ENCODE measurements around the gene MYO1B.
"Not testable (repeated sequence)": the region's sequence is repeated elsewhere in the genome, so short reads cannot be mapped to it uniquely, and the experiment has no call there.

Gene MYO1B

DNA sequence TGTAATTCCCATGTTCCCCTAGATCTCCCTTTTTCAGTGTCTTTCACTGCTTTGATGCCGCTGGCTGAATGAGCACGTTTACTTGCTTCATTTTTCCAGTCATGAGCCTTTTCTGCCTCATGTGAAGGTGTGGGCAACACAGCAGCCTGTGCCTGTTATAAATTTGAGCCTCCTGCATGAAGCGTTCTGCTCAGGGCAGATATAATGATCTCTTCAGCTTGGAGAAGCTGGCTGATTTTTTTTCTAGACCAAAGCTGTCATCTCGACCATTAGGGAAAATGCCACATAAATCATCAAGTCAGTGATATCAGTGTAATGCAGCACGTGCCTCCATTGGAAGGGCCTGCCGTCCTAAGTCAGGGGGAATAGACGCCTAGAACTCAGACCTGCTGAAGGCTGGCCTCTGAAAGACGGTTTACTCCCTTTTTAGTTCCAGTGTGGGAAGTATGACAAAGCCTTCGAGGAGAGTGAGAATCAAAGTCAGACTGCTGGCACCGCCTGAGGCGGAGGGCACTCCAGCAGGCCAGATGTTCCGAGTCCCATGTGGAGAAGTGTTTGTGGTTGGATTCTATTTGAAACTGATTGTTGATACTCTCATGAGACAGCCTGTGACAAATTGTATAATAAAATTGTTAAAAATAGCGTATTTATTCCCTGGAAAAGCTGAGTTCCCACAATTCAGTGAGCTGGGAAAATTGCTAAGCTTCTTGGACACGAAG, 196.5 kb downstream of the MYO1B start:
- Histone ChIP-seq H3K27ac (ENCODE audit: low read depth, low read length) (no peak overlapping the region), H3K9me3 (ENCODE audit: control insufficient read depth in 5 of 5, low read length in 5 of 5) (no peaks in the 10 kb centered on the region), H3K4me3 (ENCODE audit: low read depth in 1 of 5, low read length in 5 of 5) (no peak overlapping the region), H3K9ac (ENCODE audit: low read length in 5 of 5) (peak overlapping the region in 1 of 5 donors; percentile 42), H3K36me3 (ENCODE audit: control insufficient read depth in 5 of 5, insufficient read depth in 5 of 5, low read length in 5 of 5) (no peaks in the 10 kb centered on the region), H3K27me3 (ENCODE audit: control insufficient read depth in 5 of 5, insufficient read depth in 4 of 5, low read length in 5 of 5) (no peaks in the 10 kb centered on the region), H3K4me1 (ENCODE audit: control insufficient read depth in 5 of 5, insufficient read depth in 5 of 5, low read length in 5 of 5) (peaks cover 2 to 12% (median 7%) of the 10 kb centered on the region in 5 donors)

- Histone ChIP-seq H3K9me3 (ENCODE audit: control insufficient read depth in 5 of 5, low read length in 5 of 5) (no peaks in the 10 kb centered on the region), H3K4me1 (ENCODE audit: control insufficient read depth in 5 of 5, insufficient read depth in 5 of 5, low read length in 5 of 5) (peaks cover 2 to 8% (median 4%) of the 10 kb centered on the region in 5 donors), H3K9ac (ENCODE audit: low read length in 5 of 5) (no peak overlapping the region), H3K27ac (ENCODE audit: low read depth, low read length) (no peak overlapping the region), H3K4me3 (ENCODE audit: low read depth in 1 of 5, low read length in 5 of 5) (no peak overlapping the region), H3K36me3 (ENCODE audit: control insufficient read depth in 5 of 5, insufficient read depth in 5 of 5, low read length in 5 of 5) (no peaks in the 10 kb centered on the region), H3K27me3 (ENCODE audit: control insufficient read depth in 5 of 5, insufficient read depth in 4 of 5, low read length in 5 of 5) (no peaks in the 10 kb centered on the region)
Observed at GRCh38 chr2:191443446-191443845, 198.2 kb downstream of the MYO1B start.

- no peaks in the 10 kb centered on the region for H3K36me3 ChIP-seq (ENCODE audit: control insufficient read depth in 5 of 5, insufficient read depth in 5 of 5, low read length in 5 of 5)
- H3K27ac ChIP-seq (ENCODE audit: low read depth, low read length): no peak overlapping the region
- no peaks in the 10 kb centered on the region for H3K9me3 ChIP-seq (ENCODE audit: control insufficient read depth in 5 of 5, low read length in 5 of 5)
- no peaks in the 10 kb centered on the region for H3K27me3 ChIP-seq (ENCODE audit: control insufficient read depth in 5 of 5, insufficient read depth in 4 of 5, low read length in 5 of 5)
- no peak overlapping the region for H3K4me3 ChIP-seq (ENCODE audit: low read depth in 1 of 5, low read length in 5 of 5)
- H3K4me1 ChIP-seq (ENCODE audit: control insufficient read depth in 5 of 5, insufficient read depth in 5 of 5, low read length in 5 of 5): peaks cover 0 to 3% (median 2%) of the 10 kb centered on the region in 5 donors
- H3K9ac ChIP-seq (ENCODE audit: low read length in 5 of 5): no peak overlapping the region
Observed at GRCh38 chr2:191446910-191447309, 201.7 kb downstream of the MYO1B start.

GRCh38 chr2:191451116-191451515, 205.9 kb downstream of the MYO1B start:
- no peaks in the 10 kb centered on the region for H3K36me3 ChIP-seq (ENCODE audit: control insufficient read depth in 5 of 5, insufficient read depth in 5 of 5, low read length in 5 of 5)
- H3K4me3 ChIP-seq (ENCODE audit: low read depth in 1 of 5, low read length in 5 of 5): no peak overlapping the region
- no peaks in the 10 kb centered on the region for H3K27me3 ChIP-seq (ENCODE audit: control insufficient read depth in 5 of 5, insufficient read depth in 4 of 5, low read length in 5 of 5)
- no peaks in the 10 kb centered on the region for H3K4me1 ChIP-seq (ENCODE audit: control insufficient read depth in 5 of 5, insufficient read depth in 5 of 5, low read length in 5 of 5)
- H3K27ac ChIP-seq (ENCODE audit: low read depth, low read length): no peak overlapping the region
- H3K9ac ChIP-seq (ENCODE audit: low read length in 5 of 5): no peak overlapping the region
- H3K9me3 ChIP-seq (ENCODE audit: control insufficient read depth in 5 of 5, low read length in 5 of 5): no peaks in the 10 kb centered on the region

GRCh38 chr2:191452065-191452464, 206.9 kb downstream of the MYO1B start:
- Histone ChIP-seq H3K9me3 (ENCODE audit: control insufficient read depth in 5 of 5, low read length in 5 of 5) (no peaks in the 10 kb centered on the region), H3K9ac (ENCODE audit: low read length in 5 of 5) (no peak overlapping the region), H3K27ac (ENCODE audit: low read depth, low read length) (no peak overlapping the region), H3K4me1 (ENCODE audit: control insufficient read depth in 5 of 5, insufficient read depth in 5 of 5, low read length in 5 of 5) (no peaks in the 10 kb centered on the region), H3K4me3 (ENCODE audit: low read depth in 1 of 5, low read length in 5 of 5) (no peak overlapping the region), H3K27me3 (ENCODE audit: control insufficient read depth in 5 of 5, insufficient read depth in 4 of 5, low read length in 5 of 5) (no peaks in the 10 kb centered on the region), H3K36me3 (ENCODE audit: control insufficient read depth in 5 of 5, insufficient read depth in 5 of 5, low read length in 5 of 5) (no peaks in the 10 kb centered on the region)

- H3K27ac ChIP-seq (ENCODE audit: low read depth, low read length): no peak overlapping the region
- no peaks in the 10 kb centered on the region for H3K9me3 ChIP-seq (ENCODE audit: control insufficient read depth in 5 of 5, low read length in 5 of 5)
- no peak overlapping the region for H3K9ac ChIP-seq (ENCODE audit: low read length in 5 of 5)
- H3K4me1 ChIP-seq (ENCODE audit: control insufficient read depth in 5 of 5, insufficient read depth in 5 of 5, low read length in 5 of 5): no peaks in the 10 kb centered on the region
- H3K4me3 ChIP-seq (ENCODE audit: low read depth in 1 of 5, low read length in 5 of 5): no peak overlapping the region
- H3K36me3 ChIP-seq (ENCODE audit: control insufficient read depth in 5 of 5, insufficient read depth in 5 of 5, low read length in 5 of 5): no peaks in the 10 kb centered on the region
- H3K27me3 ChIP-seq (ENCODE audit: control insufficient read depth in 5 of 5, insufficient read depth in 4 of 5, low read length in 5 of 5): no peaks in the 10 kb centered on the region
Observed at GRCh38 chr2:191453761-191454160, 208.6 kb downstream of the MYO1B start.

GRCh38 chr2:191456506-191456905, 211.3 kb downstream of the MYO1B start:
- not testable (repeated sequence) for H3K27ac ChIP-seq (ENCODE audit: low read depth, low read length); H3K27me3 ChIP-seq (ENCODE audit: control insufficient read depth in 5 of 5, insufficient read depth in 4 of 5, low read length in 5 of 5); H3K9ac ChIP-seq (ENCODE audit: low read length in 5 of 5); H3K4me1 ChIP-seq (ENCODE audit: control insufficient read depth in 5 of 5, insufficient read depth in 5 of 5, low read length in 5 of 5); H3K36me3 ChIP-seq (ENCODE audit: control insufficient read depth in 5 of 5, insufficient read depth in 5 of 5, low read length in 5 of 5); H3K4me3 ChIP-seq (ENCODE audit: low read depth in 1 of 5, low read length in 5 of 5)
- peaks cover 0 to 11% (median 5%) of the 10 kb centered on the region in 5 donors for H3K9me3 ChIP-seq (ENCODE audit: control insufficient read depth in 5 of 5, low read length in 5 of 5)

- Histone ChIP-seq H3K9ac (ENCODE audit: low read length in 5 of 5) (no peak overlapping the region), H3K36me3 (ENCODE audit: control insufficient read depth in 5 of 5, insufficient read depth in 5 of 5, low read length in 5 of 5) (no peaks in the 10 kb centered on the region), H3K27ac (ENCODE audit: low read depth, low read length) (no peak overlapping the region), H3K9me3 (ENCODE audit: control insufficient read depth in 5 of 5, low read length in 5 of 5) (peaks cover 0 to 11% (median 5%) of the 10 kb centered on the region in 5 donors), H3K4me1 (ENCODE audit: control insufficient read depth in 5 of 5, insufficient read depth in 5 of 5, low read length in 5 of 5) (peaks cover 0 to 8% (median 0%) of the 10 kb centered on the region in 5 donors), H3K4me3 (ENCODE audit: low read depth in 1 of 5, low read length in 5 of 5) (no peak overlapping the region), H3K27me3 (ENCODE audit: control insufficient read depth in 5 of 5, insufficient read depth in 4 of 5, low read length in 5 of 5) (no peaks in the 10 kb centered on the region)
Observed at GRCh38 chr2:191459158-191459557, 214.0 kb downstream of the MYO1B start.

DNA sequence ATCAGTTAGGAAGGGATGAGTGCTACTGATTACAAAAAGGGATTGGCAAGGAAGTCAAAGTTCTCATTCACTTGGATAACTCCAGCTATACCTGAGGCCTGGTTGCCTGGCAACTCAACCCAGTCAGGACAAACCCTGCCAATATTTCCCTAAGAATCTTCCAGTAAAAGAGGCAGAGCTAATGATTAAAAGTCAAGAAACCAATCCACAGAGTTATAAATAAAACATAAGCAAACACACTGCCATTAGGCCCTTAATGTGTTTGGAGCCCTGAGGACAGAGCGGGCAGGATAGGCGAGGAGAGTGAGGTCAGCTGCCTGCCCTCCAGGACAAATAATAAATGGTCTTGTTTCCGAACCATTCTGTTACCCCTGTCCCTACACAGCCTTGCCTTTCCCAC, 217.2 kb downstream of the MYO1B start:
- Histone ChIP-seq H3K36me3 (ENCODE audit: control insufficient read depth in 5 of 5, insufficient read depth in 5 of 5, low read length in 5 of 5) (no peaks in the 10 kb centered on the region), H3K4me3 (ENCODE audit: low read depth in 1 of 5, low read length in 5 of 5) (no peak overlapping the region), H3K9me3 (ENCODE audit: control insufficient read depth in 5 of 5, low read length in 5 of 5) (peaks cover 0 to 11% (median 5%) of the 10 kb centered on the region in 5 donors), H3K9ac (ENCODE audit: low read length in 5 of 5) (no peak overlapping the region), H3K27me3 (ENCODE audit: control insufficient read depth in 5 of 5, insufficient read depth in 4 of 5, low read length in 5 of 5) (no peaks in the 10 kb centered on the region), H3K4me1 (ENCODE audit: control insufficient read depth in 5 of 5, insufficient read depth in 5 of 5, low read length in 5 of 5) (peaks cover 0 to 15% (median 9%) of the 10 kb centered on the region in 5 donors), H3K27ac (ENCODE audit: low read depth, low read length) (no peak overlapping the region)

- Histone ChIP-seq H3K9me3 (ENCODE audit: control insufficient read depth in 5 of 5, low read length in 5 of 5) (peaks cover 0 to 11% (median 5%) of the 10 kb centered on the region in 5 donors), H3K4me3 (ENCODE audit: low read depth in 1 of 5, low read length in 5 of 5) (no peak overlapping the region), H3K36me3 (ENCODE audit: control insufficient read depth in 5 of 5, insufficient read depth in 5 of 5, low read length in 5 of 5) (no peaks in the 10 kb centered on the region), H3K9ac (ENCODE audit: low read length in 5 of 5) (no peak overlapping the region), H3K27ac (ENCODE audit: low read depth, low read length) (no peak overlapping the region), H3K27me3 (ENCODE audit: control insufficient read depth in 5 of 5, insufficient read depth in 4 of 5, low read length in 5 of 5) (no peaks in the 10 kb centered on the region), H3K4me1 (ENCODE audit: control insufficient read depth in 5 of 5, insufficient read depth in 5 of 5, low read length in 5 of 5) (peaks cover 0 to 16% (median 9%) of the 10 kb centered on the region in 5 donors)
Observed at GRCh38 chr2:191463790-191464189, 218.6 kb downstream of the MYO1B start.
